Spinal cord (tissue), 10 donors: Measurements from ENCODE around the gene ARHGEF37. TPM values are rescaled to one million over a fixed set of nuclear protein-coding genes. Genes with fewer than 3 reads are reported as not detected.

ENCODE experiments used
- DNase-seq, 6 donors: peaks; one replicate each; pipeline versions ENCODE4 v3.0.0 to v3.0.0-alpha.2; 2013 to 2015; ENCODE audit warnings: low spot score in 6 of 6, low read depth in 4 of 6
- H3K27ac ChIP-seq: one replicate; pipeline ENCODE4 v1.5.1; 2013; ENCODE audit warnings: low read depth, low read length, control low read depth
- H3K27me3 ChIP-seq: one replicate; pipeline ENCODE4 v1.6.1; 2013; ENCODE audit warnings: low read length; ENCODE audit not compliant: control insufficient read depth, insufficient read depth
- H3K36me3 ChIP-seq: one replicate; pipeline ENCODE4 v1.6.1; 2013; ENCODE audit warnings: low read length; ENCODE audit not compliant: control insufficient read depth, insufficient read depth
- H3K4me1 ChIP-seq: one replicate; pipeline ENCODE4 v1.6.1; 2013; ENCODE audit warnings: low read length; ENCODE audit not compliant: control insufficient read depth, insufficient read depth
- H3K4me3 ChIP-seq: one replicate; pipeline ENCODE4 v1.5.1; 2013; ENCODE audit warnings: low read depth, low read length, control low read depth
- H3K9me3 ChIP-seq: one replicate; pipeline ENCODE4 v1.6.1; 2013; ENCODE audit warnings: low read length; ENCODE audit not compliant: control insufficient read depth, insufficient read depth
- WGBS: methylation state at CpG from one replicate; pipeline ENCODE4 v1.1.5; 2013; ENCODE audit warnings: missing lambda C conversion rate; ENCODE audit not compliant: insufficient coverage; 5-methylcytosine and 5-hydroxymethylcytosine counted together
- polyA plus RNA-seq, 2 donors: library from polyadenylated mRNA; unstranded; fragments of 120-200 nt; gene quantifications; one replicate each; pipeline ENCODE4 v1.2.1, GENCODE V29; 2013; ENCODE audit not compliant: insufficient read length in 2 of 2
- total RNA-seq, 2 donors: library from RNA; depleted of rRNA in 1 of 2; stranded (reverse); fragments of 120-200 nt in 1 of 2; fragments of >200 nt in 1 of 2; gene quantifications; one replicate each; pipeline versions ENCODE4 v1.2.3 to v1.2.4, GENCODE V29; 2013 to 2014
- donor health status: healthy.

ARHGEF37 gene
- total and polyA plus RNA-seq, 4 donors, result 5.6 to 22.3 (median 7.1) TPM

- H3K27ac ChIP-seq, result no peak overlapping the region
- DNase-seq, result no peak
- peaks cover 32% of the 10 kb centered on the region for H3K4me1 ChIP-seq
- no peaks in the 10 kb centered on the region for H3K27me3 ChIP-seq
- no peaks in the 10 kb centered on the region for H3K9me3 ChIP-seq
- H3K36me3 ChIP-seq, result peaks cover 29% of the 10 kb centered on the region
- H3K4me3 ChIP-seq, result no peak overlapping the region
- 84% methylated on average over 6 of the region's 6 CpGs for whole genome bisulfite sequencing
Observed at GRCh38 chr5:149545327-149545726, 36.0 kb upstream of the ARHGEF37 start.

- Histone ChIP-seq H3K27ac (no peak overlapping the region), H3K27me3 (no peaks in the 10 kb centered on the region), H3K4me3 (no peak overlapping the region)
Observed at GRCh38 chr5:149546974-149547373, 34.3 kb upstream of the ARHGEF37 start.

GRCh38 chr5:149549461-149550267 lies 31.6 kb upstream of the ARHGEF37 start:
- 0% methylated on average over 21 of the region's 25 CpGs for WGBS
- Histone ChIP-seq H3K9me3 (no peaks in the 10 kb centered on the region), H3K27me3 (no peaks in the 10 kb centered on the region), H3K27ac (peak overlapping the region; percentile 97), H3K4me3 (peak overlapping the region; percentile 95), H3K4me1 (peaks cover 31% of the 10 kb centered on the region), H3K36me3 (peaks cover 24% of the 10 kb centered on the region)
- peak in 4 of 6 donors; percentile 57 to 91 (median 72) for DNase-seq

More at GRCh38 chr5:149546974-149547373, 34.3 kb upstream of the ARHGEF37 start:
- DNase-seq, result no peak
- Histone ChIP-seq H3K4me1 (peaks cover 32% of the 10 kb centered on the region), H3K36me3 (peaks cover 25% of the 10 kb centered on the region), H3K9me3 (no peaks in the 10 kb centered on the region)

GRCh38 chr5:149550268-149550583 lies 31.1 kb upstream of the ARHGEF37 start:
- 0% methylated on average over 12 of the region's 12 CpGs for WGBS
- H3K4me3 ChIP-seq, result peak overlapping the region; percentile 95
- no peak for DNase-seq
- peak overlapping the region; percentile 97 for H3K27ac ChIP-seq
- H3K27me3 ChIP-seq, result no peaks in the 10 kb centered on the region
- no peaks in the 10 kb centered on the region for H3K9me3 ChIP-seq
- H3K36me3 ChIP-seq, result peaks cover 19% of the 10 kb centered on the region
- H3K4me1 ChIP-seq, result peaks cover 26% of the 10 kb centered on the region

- no peaks in the 10 kb centered on the region for H3K27me3 ChIP-seq
- H3K4me3 ChIP-seq, result peak overlapping the region; percentile 95
- H3K27ac ChIP-seq, result peak overlapping the region; percentile 97
- H3K9me3 ChIP-seq, result no peaks in the 10 kb centered on the region
- under 1% methylated on average over 36 of the region's 40 CpGs for WGBS
- peak in 2 of 6 donors; percentile 28 to 31 for DNase-seq
- peaks cover 21% of the 10 kb centered on the region for H3K4me1 ChIP-seq
- peaks cover 14% of the 10 kb centered on the region for H3K36me3 ChIP-seq
Observed at GRCh38 chr5:149550594-149551226, 30.6 kb upstream of the ARHGEF37 start.

GRCh38 chr5:149551227-149552037 lies 29.9 kb upstream of the ARHGEF37 start, which contains the start of gene CSNK1A1:
TSS of gene CSNK1A1 (minus strand) at chr5:149551439. CDS start at chr5:149550964, 475 bp downstream.
- WGBS, result under 1% methylated on average over 61 of the region's 67 CpGs
- DNase-seq, result peak; percentile 96 to 99 (median 98)
- H3K9me3 ChIP-seq, result no peaks in the 10 kb centered on the region
- H3K4me3 ChIP-seq, result peak within 1 kb of the TSS; percentile 95
- no peaks in the 10 kb centered on the region for H3K27me3 ChIP-seq
- H3K4me1 ChIP-seq, result peaks cover 15% of the 10 kb centered on the region
- H3K36me3 ChIP-seq, result peaks cover 7% of the 10 kb centered on the region
- peak within 1 kb of the TSS; percentile 97 for H3K27ac ChIP-seq

- no CpG with 5 or more reads among the region's 6 CpGs for WGBS
Observed at GRCh38 chr5:149552038-149552494, 29.2 kb upstream of the ARHGEF37 start.

GRCh38 chr5:149552553-149553160 lies 28.6 kb upstream of the ARHGEF37 start:
- H3K4me1 ChIP-seq, result peaks cover 14% of the 10 kb centered on the region
- H3K27me3 ChIP-seq, result no peaks in the 10 kb centered on the region
- DNase-seq, result no peak
- WGBS, result 100% methylated on average over 1 of the region's 18 CpGs
- H3K9me3 ChIP-seq, result no peaks in the 10 kb centered on the region
- H3K36me3 ChIP-seq, result peaks cover 7% of the 10 kb centered on the region
- no peak overlapping the region for H3K27ac ChIP-seq
- H3K4me3 ChIP-seq, result no peak overlapping the region

More at GRCh38 chr5:149552038-149552494, 29.2 kb upstream of the ARHGEF37 start:
- Histone ChIP-seq H3K27me3 (no peaks in the 10 kb centered on the region), H3K36me3 (peaks cover 7% of the 10 kb centered on the region), H3K27ac (peak overlapping the region; percentile 97), H3K4me1 (peaks cover 15% of the 10 kb centered on the region), H3K4me3 (peak overlapping the region; percentile 95), H3K9me3 (no peaks in the 10 kb centered on the region)
- no peak for DNase-seq

GRCh38 chr5:149559706-149560105 lies 21.6 kb upstream of the ARHGEF37 start:
- Histone ChIP-seq H3K9me3 (no peaks in the 10 kb centered on the region), H3K4me3 (no peak overlapping the region), H3K27me3 (no peaks in the 10 kb centered on the region), H3K4me1 (peaks cover 4% of the 10 kb centered on the region), H3K27ac (peak overlapping the region; percentile 33), H3K36me3 (no peaks in the 10 kb centered on the region)
- DNase-seq, result no peak
- WGBS, result 51% methylated on average over 2 of the region's 2 CpGs
